HCT116 (cell line): ENCODE measurements around the gene MTA1. TPM values are rescaled to one million over a fixed set of nuclear protein-coding genes. Genes with fewer than 3 reads are reported as not detected.

Source experiments
- ATAC-seq: fragments of 200-7000 bp; cut with Tn5 transposase; 2 replicates; pipeline ENCODE4 v1.9.1; 2020; ENCODE audit warnings: mild to moderate bottlenecking, moderate library complexity
- BruUV-seq: library from RNA; stranded (reverse); fragments of 400-500 nt; replicated peaks from 2 replicates; lab custom pipeline; 2021; lab: Mats Ljungman, UMichigan
- CTCF ChIA-PET: fragments of 300-600 bp; sonication (Branson Sonifier 250); formaldehyde crosslinking; loops from one replicate; lab custom pipeline; 2021; ENCODE audit warnings: antibody characterized with exemption; lab: Charles Lee
- POLR2A ChIA-PET: fragments of 300-600, 350-600 bp; sonication (Branson Sonifier 250); formaldehyde crosslinking; loops from one replicate; lab custom pipeline; 2021; ENCODE audit warnings: antibody characterized with exemption; lab: Charles Lee
- RAD21 ChIA-PET, 2 experiments: fragments of 300-600 bp; sonication (Branson Sonifier 250); formaldehyde crosslinking; loops; one replicate each; lab custom pipeline; 2023; ENCODE audit warnings: low total read pairs in 2 of 2; ENCODE audit not compliant: uncharacterized antibody in 2 of 2, unreplicated experiment in 2 of 2, low non-redundant PET in 1 of 2; lab: Charles Lee
- DNase-seq: peaks from one replicate; pipeline ENCODE4 v3.0.0-alpha.2; 2010; ENCODE audit warnings: low read depth, low spot score
- H2AFZ ChIP-seq: fragments of 200-600 bp; shearing (Covaris generic), sonication (generic); 2 replicates; pipeline ENCODE4 v1.6.1; 2017; ENCODE audit warnings: low read depth, mixed run types, mixed read lengths, antibody characterized with exemption, low read length; ENCODE audit not compliant: poor library complexity, severe bottlenecking
- H3K27ac ChIP-seq: 2 replicates; pipeline ENCODE4 v1.5.1; 2012; ENCODE audit warnings: low read depth, low read length
- H3K27me3 ChIP-seq: fragments of 200-600 bp; sonication (generic); 2 replicates; pipeline ENCODE4 v1.6.1; 2016; ENCODE audit warnings: mixed run types, low read length, mixed read lengths; ENCODE audit not compliant: insufficient read depth
- H3K36me3 ChIP-seq, 2 experiments: fragments of 200-500 bp in 1 of 2; fragments of 200-600 bp in 1 of 2; sonication (Bioruptor generic) in 1 of 2; sonication (generic) in 1 of 2; 2 replicates each; pipeline versions ENCODE4 v1.5.1 to v1.6.1; 2014 to 2016; ENCODE audit warnings: low read length in 2 of 2, inconsistent platforms in 1 of 2, mixed read lengths in 1 of 2, mixed run types in 1 of 2; ENCODE audit not compliant: insufficient read depth in 2 of 2, control insufficient read depth in 1 of 2
- H3K4me1 ChIP-seq, 2 experiments: fragments of 200-600 bp in 1 of 2; sonication (generic) in 1 of 2; 2 replicates each; pipeline versions ENCODE4 v1.5.1 to v1.6.1; 2012 to 2017; ENCODE audit warnings: low read length in 2 of 2, inconsistent platforms in 1 of 2, mild to moderate bottlenecking in 1 of 2, mixed read lengths in 1 of 2, mixed run types in 1 of 2, moderate library complexity in 1 of 2; ENCODE audit not compliant: insufficient read depth in 2 of 2, control insufficient read depth in 1 of 2
- H3K4me2 ChIP-seq: fragments of 200-600 bp; sonication (generic); 2 replicates; pipeline ENCODE4 v1.6.1; 2017; ENCODE audit warnings: mixed run types, low read length, mixed read lengths
- H3K4me3 ChIP-seq, 2 experiments: fragments of 200-600 bp in 1 of 2; sonication (generic) in 1 of 2; replicated peaks in 1 of 2; 2 replicates each; pipeline ENCODE4 v1.5.1; 2011 to 2016; ENCODE audit warnings: low read length in 2 of 2, control low read depth in 1 of 2, low read depth in 1 of 2, mild to moderate bottlenecking in 1 of 2, mixed read lengths in 1 of 2, mixed run types in 1 of 2
- H3K79me2 ChIP-seq: fragments of 200-600 bp; sonication (generic); 2 replicates; pipeline ENCODE4 v1.6.1; 2017; ENCODE audit warnings: mild to moderate bottlenecking, mixed run types, low read length, moderate library complexity, mixed read lengths; ENCODE audit not compliant: insufficient read depth
- H3K9ac ChIP-seq: fragments of 200-600 bp; sonication (generic); 2 replicates; pipeline ENCODE4 v1.6.1; 2016; ENCODE audit warnings: low read length, mixed read lengths
- H3K9me2 ChIP-seq: fragments of 200-600 bp; sonication (generic), shearing (Covaris generic); 2 replicates; pipeline ENCODE4 v1.6.1; 2017; ENCODE audit warnings: mixed run types, mild to moderate bottlenecking, moderate library complexity; ENCODE audit not compliant: insufficient read depth
- H3K9me3 ChIP-seq, 2 experiments: fragments of 200-500 bp in 1 of 2; fragments of 200-600 bp in 1 of 2; sonication (Bioruptor generic) in 1 of 2; sonication (generic) in 1 of 2; 2 replicates each; pipeline ENCODE4 v1.6.1; 2014 to 2017; ENCODE audit warnings: low read length in 2 of 2, mixed read lengths in 2 of 2, inconsistent platforms in 1 of 2, low read depth in 1 of 2, mild to moderate bottlenecking in 1 of 2, mixed run types in 1 of 2, moderate library complexity in 1 of 2; ENCODE audit not compliant: control insufficient read depth in 1 of 2, insufficient read depth in 1 of 2
- H4K20me1 ChIP-seq: fragments of 200-600 bp; sonication (generic), shearing (Covaris generic); 2 replicates; pipeline ENCODE4 v1.6.1; 2017; ENCODE audit warnings: mixed run types, mild to moderate bottlenecking, moderate library complexity; ENCODE audit not compliant: insufficient read depth
- CBX3 ChIP-seq: IDR thresholded peaks from 2 replicates; pipeline ENCODE4 v1.6.1; 2012; ENCODE audit warnings: low read depth
- CEBPB ChIP-seq: IDR thresholded peaks from 2 replicates; pipeline ENCODE4 v1.6.1; 2012; ENCODE audit warnings: low read depth
- EGR1 ChIP-seq: IDR thresholded peaks from 2 replicates; pipeline ENCODE4 v1.6.1; 2012; ENCODE audit warnings: low read depth
- ELF1 ChIP-seq: IDR thresholded peaks from 2 replicates; pipeline ENCODE4 v1.6.1; 2012; ENCODE audit warnings: low read depth, borderline replicate concordance
- EZH2phosphoT487 ChIP-seq: fragments of 200-600 bp; IDR thresholded peaks from 2 replicates; pipeline ENCODE4 v1.6.1; 2018; ENCODE audit warnings: antibody characterized with exemption, borderline replicate concordance
- FOSL1 ChIP-seq: IDR thresholded peaks from 2 replicates; pipeline ENCODE4 v1.6.1; 2012; ENCODE audit warnings: low read depth
- JUND ChIP-seq: IDR thresholded peaks from 2 replicates; pipeline ENCODE4 v1.6.1; 2012
- POLR2A ChIP-seq: IDR thresholded peaks from 2 replicates; pipeline ENCODE4 v1.7.0; 2011; ENCODE audit warnings: borderline replicate concordance; ENCODE audit not compliant: insufficient read depth, insufficient read length; ENCODE audit errors: extremely low read depth
- POLR2AphosphoS5 ChIP-seq: IDR thresholded peaks from 2 replicates; pipeline ENCODE4 v1.6.1; 2011; ENCODE audit warnings: mild to moderate bottlenecking, low read depth, low read length, moderate library complexity
- RAD21 ChIP-seq: IDR thresholded peaks from 2 replicates; pipeline ENCODE4 v1.6.1; 2012; ENCODE audit warnings: low read depth, mild to moderate bottlenecking
- SIN3A ChIP-seq: IDR thresholded peaks from 2 replicates; pipeline ENCODE4 v1.6.1; 2012; ENCODE audit warnings: low read depth
- SP1 ChIP-seq: IDR thresholded peaks from 2 replicates; pipeline ENCODE4 v1.6.1; 2012; ENCODE audit warnings: low read depth
- TCF7L2 ChIP-seq: IDR thresholded peaks from 2 replicates; pipeline ENCODE4 v1.7.0; 2011; ENCODE audit warnings: borderline replicate concordance, inconsistent platforms; ENCODE audit not compliant: insufficient read depth, insufficient read length; ENCODE audit errors: extremely low read depth
- YY1 ChIP-seq: IDR thresholded peaks from 2 replicates; pipeline ENCODE4 v1.6.1; 2011; ENCODE audit warnings: low read length, low read depth, moderate library complexity, mild to moderate bottlenecking; ENCODE audit not compliant: insufficient replicate concordance; ENCODE audit errors: extremely low read depth
- ZNF274 ChIP-seq: fragments of 200-500 bp; sonication (Bioruptor generic); IDR thresholded peaks from 2 replicates; pipeline ENCODE4 v1.6.1; 2014; ENCODE audit warnings: mild to moderate bottlenecking, low read depth, low read length, inconsistent platforms
- intact Hi-C: fragments of 100-400 bp; cut with micrococcal nuclease; formaldehyde crosslinking; loops from 2 replicates; pipeline ENCODE4 v1.10.0; 2022
- total RNA-seq: library from RNA; stranded (reverse); gene quantifications from one replicate; pipeline ENCODE4 v1.2.1, GENCODE V29; 2021; ENCODE audit not compliant: unreplicated experiment
- TF ChIP-seq, protein P1 (sequence below), 3 experiments: fragments of 200-600 bp in 1 of 3; sonication (generic) in 1 of 3; IDR thresholded peaks in 2 of 3; conservative IDR thresholded peaks in 1 of 3; 2 replicates each; pipeline ENCODE4 v1.5.1; 2012 to 2017; ENCODE audit warnings: low read depth in 2 of 3, low read length in 2 of 3, antibody characterized with exemption in 1 of 3, borderline replicate concordance in 1 of 3, control low read depth in 1 of 3, mild to moderate bottlenecking in 1 of 3, mixed read lengths in 1 of 3, mixed run types in 1 of 3, moderate library complexity in 1 of 3; ENCODE audit not compliant: insufficient read depth in 1 of 3
- TF ChIP-seq, protein P2 (sequence below): IDR thresholded peaks from 2 replicates; pipeline ENCODE4 v1.6.1; 2012
- TF ChIP-seq, protein P3 (sequence below): IDR thresholded peaks from 2 replicates; pipeline ENCODE4 v1.6.1; 2011; ENCODE audit warnings: mild to moderate bottlenecking, low read length, moderate library complexity; ENCODE audit not compliant: insufficient replicate concordance; ENCODE audit errors: extremely low read depth
- TF ChIP-seq, protein P4 (sequence below): IDR thresholded peaks from 2 replicates; pipeline ENCODE4 v1.6.1; 2012

Gene MTA1
- total RNA-seq, 1 experiment from 2014 or later, result 229 TPM

DNA sequence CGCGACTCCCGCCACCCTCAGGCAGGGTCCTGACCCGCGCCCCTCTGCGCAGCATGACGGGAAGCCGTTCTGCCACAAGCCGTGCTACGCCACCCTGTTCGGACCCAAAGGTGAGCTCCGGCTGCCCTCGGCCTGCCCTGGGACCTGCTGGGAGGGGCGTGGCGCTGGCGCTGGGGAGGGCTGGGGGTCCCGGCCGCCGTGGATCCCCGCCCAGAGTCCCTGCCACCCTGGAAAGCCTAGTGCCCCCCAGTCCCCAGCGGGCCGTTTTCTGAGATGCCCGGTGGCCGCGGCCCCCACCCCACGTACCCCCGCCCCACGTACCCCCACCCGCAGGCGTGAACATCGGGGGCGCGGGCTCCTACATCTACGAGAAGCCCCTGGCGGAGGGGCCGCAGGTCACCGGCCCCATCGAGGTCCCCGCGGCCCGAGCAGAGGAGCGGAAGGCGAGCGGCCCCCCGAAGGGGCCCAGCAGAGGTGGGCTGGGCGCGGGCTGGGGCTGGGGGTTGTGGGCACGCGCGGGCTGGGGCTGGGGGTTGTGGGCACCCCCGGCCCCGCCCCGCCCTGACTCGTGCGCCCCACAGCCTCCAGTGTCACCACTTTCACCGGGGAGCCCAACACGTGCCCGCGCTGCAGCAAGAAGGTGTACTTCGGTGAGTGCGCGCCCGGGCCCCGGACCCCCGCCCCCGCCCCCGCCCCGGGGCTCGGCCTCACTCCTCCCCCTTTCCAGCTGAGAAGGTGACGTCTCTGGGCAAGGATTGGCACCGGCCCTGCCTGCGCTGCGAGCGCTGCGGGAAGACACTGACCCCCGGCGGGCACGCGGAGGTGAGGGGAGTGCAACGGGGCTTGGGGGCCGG lies 59.0 kb downstream of the MTA1 start:
- no peaks in the 10 kb centered on the region for H3K9me3 ChIP-seq
- H4K20me1 ChIP-seq, result no peaks in the 10 kb centered on the region
- DNase-seq, result no peak
- no peaks in the 10 kb centered on the region for H3K79me2 ChIP-seq
- POLR2A ChIA-PET, result no interaction called here
- peaks cover 32 to 56% of the 10 kb centered on the region in 2 experiments for H3K4me1 ChIP-seq
- H2AFZ ChIP-seq, result no peak overlapping the region
- intact Hi-C loops, result no loop called here
- H3K4me2 ChIP-seq, result no peak overlapping the region
- H3K27ac ChIP-seq, result no peak overlapping the region
- no peaks in the 10 kb centered on the region for H3K9me2 ChIP-seq
- H3K27me3 ChIP-seq, result no peaks in the 10 kb centered on the region
- H3K9ac ChIP-seq, result no peak overlapping the region
- no TSS peak for BruUV-seq
- TF ChIP-seq, protein P1, sequence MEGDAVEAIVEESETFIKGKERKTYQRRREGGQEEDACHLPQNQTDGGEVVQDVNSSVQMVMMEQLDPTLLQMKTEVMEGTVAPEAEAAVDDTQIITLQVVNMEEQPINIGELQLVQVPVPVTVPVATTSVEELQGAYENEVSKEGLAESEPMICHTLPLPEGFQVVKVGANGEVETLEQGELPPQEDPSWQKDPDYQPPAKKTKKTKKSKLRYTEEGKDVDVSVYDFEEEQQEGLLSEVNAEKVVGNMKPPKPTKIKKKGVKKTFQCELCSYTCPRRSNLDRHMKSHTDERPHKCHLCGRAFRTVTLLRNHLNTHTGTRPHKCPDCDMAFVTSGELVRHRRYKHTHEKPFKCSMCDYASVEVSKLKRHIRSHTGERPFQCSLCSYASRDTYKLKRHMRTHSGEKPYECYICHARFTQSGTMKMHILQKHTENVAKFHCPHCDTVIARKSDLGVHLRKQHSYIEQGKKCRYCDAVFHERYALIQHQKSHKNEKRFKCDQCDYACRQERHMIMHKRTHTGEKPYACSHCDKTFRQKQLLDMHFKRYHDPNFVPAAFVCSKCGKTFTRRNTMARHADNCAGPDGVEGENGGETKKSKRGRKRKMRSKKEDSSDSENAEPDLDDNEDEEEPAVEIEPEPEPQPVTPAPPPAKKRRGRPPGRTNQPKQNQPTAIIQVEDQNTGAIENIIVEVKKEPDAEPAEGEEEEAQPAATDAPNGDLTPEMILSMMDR (IDR thresholded peaks at IDR 0.05 in 2 of 3, conservative IDR thresholded peaks at IDR 0.05 in 1 of 3; ENCODE audit: borderline replicate concordance in 1 of 3, insufficient read depth in 1 of 3, low read depth in 2 of 3, low read length in 2 of 3), result no peak
- no peak for TF ChIP-seq POLR2AphosphoS5
- no peak for TF ChIP-seq RAD21
- TF ChIP-seq TCF7L2, result no peak
- TF ChIP-seq, protein P2, sequence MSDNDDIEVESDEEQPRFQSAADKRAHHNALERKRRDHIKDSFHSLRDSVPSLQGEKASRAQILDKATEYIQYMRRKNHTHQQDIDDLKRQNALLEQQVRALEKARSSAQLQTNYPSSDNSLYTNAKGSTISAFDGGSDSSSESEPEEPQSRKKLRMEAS, result no peak
- TF ChIP-seq EZH2phosphoT487, result no peak
- no peak for TF ChIP-seq EGR1
- TF ChIP-seq ELF1, result no peak
- TF ChIP-seq SIN3A, result no peak
- TF ChIP-seq ZNF274, result no peak
- TF ChIP-seq CBX3, result no peak
- TF ChIP-seq JUND, result no peak
- TF ChIP-seq FOSL1, result no peak
- no peak for TF ChIP-seq CEBPB
- TF ChIP-seq YY1, result no peak
- no peak for TF ChIP-seq SP1
- TF ChIP-seq, protein P3, sequence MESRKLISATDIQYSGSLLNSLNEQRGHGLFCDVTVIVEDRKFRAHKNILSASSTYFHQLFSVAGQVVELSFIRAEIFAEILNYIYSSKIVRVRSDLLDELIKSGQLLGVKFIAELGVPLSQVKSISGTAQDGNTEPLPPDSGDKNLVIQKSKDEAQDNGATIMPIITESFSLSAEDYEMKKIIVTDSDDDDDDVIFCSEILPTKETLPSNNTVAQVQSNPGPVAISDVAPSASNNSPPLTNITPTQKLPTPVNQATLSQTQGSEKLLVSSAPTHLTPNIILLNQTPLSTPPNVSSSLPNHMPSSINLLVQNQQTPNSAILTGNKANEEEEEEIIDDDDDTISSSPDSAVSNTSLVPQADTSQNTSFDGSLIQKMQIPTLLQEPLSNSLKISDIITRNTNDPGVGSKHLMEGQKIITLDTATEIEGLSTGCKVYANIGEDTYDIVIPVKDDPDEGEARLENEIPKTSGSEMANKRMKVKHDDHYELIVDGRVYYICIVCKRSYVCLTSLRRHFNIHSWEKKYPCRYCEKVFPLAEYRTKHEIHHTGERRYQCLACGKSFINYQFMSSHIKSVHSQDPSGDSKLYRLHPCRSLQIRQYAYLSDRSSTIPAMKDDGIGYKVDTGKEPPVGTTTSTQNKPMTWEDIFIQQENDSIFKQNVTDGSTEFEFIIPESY, result no peak
- TF ChIP-seq, protein P4, sequence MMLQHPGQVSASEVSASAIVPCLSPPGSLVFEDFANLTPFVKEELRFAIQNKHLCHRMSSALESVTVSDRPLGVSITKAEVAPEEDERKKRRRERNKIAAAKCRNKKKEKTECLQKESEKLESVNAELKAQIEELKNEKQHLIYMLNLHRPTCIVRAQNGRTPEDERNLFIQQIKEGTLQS, result no peak
- no peak for TF ChIP-seq POLR2A
- no peak for ATAC-seq
- H3K36me3 ChIP-seq, result no peaks in the 10 kb centered on the region
- no peak overlapping the region for H3K4me3 ChIP-seq
- CTCF ChIA-PET, result no interaction called here
- RAD21 ChIA-PET, result no interaction called here
